Thoracic aorta (tissue), 2 donors: ENCODE measurements around the gene LTBP1. TPM values are rescaled to one million over a fixed set of nuclear protein-coding genes. Genes with fewer than 3 reads are reported as not detected.

ENCODE experiments used
- ATAC-seq: fragments of 150-250 bp; one replicate; pipeline ENCODE4 v1.8.0; 2017; ENCODE audit warnings: low read depth; ENCODE audit not compliant: insufficient number of reproducible peaks, low FRiP score
- DNase-seq: peaks from one replicate; pipeline ENCODE4 v3.0.0-alpha.2; 2020; ENCODE audit warnings: low spot score
- H3K27ac ChIP-seq, 2 donors: fragments of 200-600 bp; sonication (generic); 1 replicate in 1 of 2; 2 replicates in 1 of 2; pipeline ENCODE4 v1.5.1; 2016; ENCODE audit warnings: mild to moderate bottlenecking in 2 of 2, moderate library complexity in 2 of 2
- H3K27me3 ChIP-seq: fragments of 200-600 bp; sonication (generic); replicated peaks from 2 replicates; pipeline ENCODE4 v1.6.0; 2016; ENCODE audit warnings: mild to moderate bottlenecking; ENCODE audit not compliant: insufficient read depth
- H3K36me3 ChIP-seq: fragments of 200-600 bp; sonication (generic); one replicate; pipeline ENCODE4 v1.5.1; 2016
- H3K4me1 ChIP-seq, 2 donors: fragments of 200-600 bp; sonication (generic); 1 replicate in 1 of 2; 2 replicates in 1 of 2; pipeline versions ENCODE4 v1.5.1 to v1.6.0; 2016; ENCODE audit warnings: low read depth in 2 of 2, mild to moderate bottlenecking in 1 of 2; ENCODE audit not compliant: control insufficient read depth in 1 of 2
- H3K4me3 ChIP-seq: fragments of 200-600 bp; sonication (generic); 2 replicates; pipeline ENCODE4 v1.5.1; 2016; ENCODE audit warnings: mild to moderate bottlenecking
- H3K9me3 ChIP-seq: fragments of 200-600 bp; sonication (generic); 2 replicates; pipeline ENCODE4 v1.5.1; 2016
- total RNA-seq, 2 donors: library from RNA; depleted of rRNA; stranded (reverse); fragments of >200 nt; gene quantifications; one replicate each; pipeline versions ENCODE4 v1.1.0 to v1.2.3, GENCODE V29; 2016
- TF ChIP-seq, protein P1 (sequence below): fragments of 200-600 bp; sonication (generic); IDR thresholded peaks from one replicate; pipeline ENCODE4 v1.5.1; 2019; ENCODE audit warnings: antibody characterized with exemption

The LTBP1 gene
- total RNA-seq, 2 donors from 2014 or later, result 584 to 786 TPM

DNA sequence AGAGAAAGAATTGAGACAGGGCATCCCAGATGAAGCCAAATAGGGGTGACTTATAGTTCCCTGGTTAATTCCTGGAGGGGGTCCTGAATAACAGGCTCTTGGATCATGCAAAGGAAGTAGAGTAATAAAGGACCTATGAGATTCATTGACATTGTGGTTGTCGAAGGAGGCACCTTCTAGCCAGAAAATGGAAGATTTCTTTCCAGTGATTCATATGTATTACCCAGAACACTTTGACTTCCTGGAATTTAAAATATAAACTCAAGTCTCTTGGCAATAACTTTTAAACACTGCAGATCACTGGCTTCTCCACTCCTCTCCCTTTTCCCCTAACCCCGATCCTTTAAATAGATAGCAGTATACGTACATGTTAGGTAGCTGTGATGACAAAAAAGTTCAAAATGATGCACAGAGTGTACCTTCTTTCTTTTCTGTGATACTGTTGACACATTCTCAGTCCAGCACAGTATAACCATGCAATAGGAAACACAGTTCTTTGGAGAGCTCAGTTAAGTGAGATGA lies 211.8 kb downstream of the LTBP1 start:
- peaks cover 38 to 93% of the 10 kb centered on the region in 2 donors for H3K4me1 ChIP-seq
- TF ChIP-seq, protein P1, sequence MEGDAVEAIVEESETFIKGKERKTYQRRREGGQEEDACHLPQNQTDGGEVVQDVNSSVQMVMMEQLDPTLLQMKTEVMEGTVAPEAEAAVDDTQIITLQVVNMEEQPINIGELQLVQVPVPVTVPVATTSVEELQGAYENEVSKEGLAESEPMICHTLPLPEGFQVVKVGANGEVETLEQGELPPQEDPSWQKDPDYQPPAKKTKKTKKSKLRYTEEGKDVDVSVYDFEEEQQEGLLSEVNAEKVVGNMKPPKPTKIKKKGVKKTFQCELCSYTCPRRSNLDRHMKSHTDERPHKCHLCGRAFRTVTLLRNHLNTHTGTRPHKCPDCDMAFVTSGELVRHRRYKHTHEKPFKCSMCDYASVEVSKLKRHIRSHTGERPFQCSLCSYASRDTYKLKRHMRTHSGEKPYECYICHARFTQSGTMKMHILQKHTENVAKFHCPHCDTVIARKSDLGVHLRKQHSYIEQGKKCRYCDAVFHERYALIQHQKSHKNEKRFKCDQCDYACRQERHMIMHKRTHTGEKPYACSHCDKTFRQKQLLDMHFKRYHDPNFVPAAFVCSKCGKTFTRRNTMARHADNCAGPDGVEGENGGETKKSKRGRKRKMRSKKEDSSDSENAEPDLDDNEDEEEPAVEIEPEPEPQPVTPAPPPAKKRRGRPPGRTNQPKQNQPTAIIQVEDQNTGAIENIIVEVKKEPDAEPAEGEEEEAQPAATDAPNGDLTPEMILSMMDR, result no peak
- no peak for ATAC-seq
- peak overlapping the region; percentile 0 for H3K4me3 ChIP-seq
- no peaks in the 10 kb centered on the region for H3K27me3 ChIP-seq
- H3K9me3 ChIP-seq, result no peaks in the 10 kb centered on the region
- peak overlapping the region; percentile 69 to 82 for H3K27ac ChIP-seq
- H3K36me3 ChIP-seq, result no peaks in the 10 kb centered on the region
- DNase-seq, result no peak

GRCh38 chr2:33160191-33160590 lies 213.4 kb downstream of the LTBP1 start:
- ATAC-seq (no peak), DNase-seq (no peak)
- TF ChIP-seq, protein P1, result no peak
- H3K27me3 ChIP-seq, result no peaks in the 10 kb centered on the region
- no peaks in the 10 kb centered on the region for H3K9me3 ChIP-seq
- H3K4me1 ChIP-seq, result peaks cover 36 to 86% of the 10 kb centered on the region in 2 donors
- H3K4me3 ChIP-seq, result no peak overlapping the region
- no peaks in the 10 kb centered on the region for H3K36me3 ChIP-seq
- H3K27ac ChIP-seq, result peak overlapping the region; percentile 69 to 82

DNA sequence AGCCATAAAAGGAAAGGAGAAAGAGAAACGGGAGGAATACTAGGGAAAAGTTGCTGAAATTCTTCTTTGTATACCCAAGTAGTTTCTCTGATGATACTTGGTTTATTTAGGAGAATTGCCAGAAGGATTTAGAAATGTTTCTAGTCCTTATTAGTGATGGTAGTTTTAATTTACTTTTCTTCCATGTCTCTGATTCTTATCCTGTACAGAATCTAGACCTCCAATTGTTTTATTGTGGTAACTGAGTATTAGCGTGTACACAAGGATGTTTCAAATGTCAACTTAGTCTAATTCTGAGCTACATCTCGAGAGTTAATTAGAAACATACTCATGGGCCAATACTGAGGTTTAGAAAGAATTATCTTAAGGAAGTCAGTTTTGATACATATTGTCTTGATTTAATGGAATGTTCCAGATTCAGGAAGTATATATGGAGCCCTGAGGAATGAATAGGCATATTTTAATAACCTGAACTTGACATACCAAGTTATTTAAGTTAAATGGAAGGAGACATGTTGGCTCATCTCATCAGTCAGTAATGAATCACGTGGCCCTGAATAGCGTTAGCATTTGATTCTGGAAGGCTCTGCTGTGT lies 219.6 kb downstream of the LTBP1 start:
- peaks cover 30 to 63% of the 10 kb centered on the region in 2 donors for H3K4me1 ChIP-seq
- TF ChIP-seq, protein P1, result no peak
- no peak for ATAC-seq
- H3K27me3 ChIP-seq, result no peaks in the 10 kb centered on the region
- no peak for DNase-seq
- H3K9me3 ChIP-seq, result no peaks in the 10 kb centered on the region
- peak overlapping the region; percentile 0 to 48 for H3K27ac ChIP-seq
- peak overlapping the region; percentile 1 for H3K4me3 ChIP-seq
- no peaks in the 10 kb centered on the region for H3K36me3 ChIP-seq

DNA sequence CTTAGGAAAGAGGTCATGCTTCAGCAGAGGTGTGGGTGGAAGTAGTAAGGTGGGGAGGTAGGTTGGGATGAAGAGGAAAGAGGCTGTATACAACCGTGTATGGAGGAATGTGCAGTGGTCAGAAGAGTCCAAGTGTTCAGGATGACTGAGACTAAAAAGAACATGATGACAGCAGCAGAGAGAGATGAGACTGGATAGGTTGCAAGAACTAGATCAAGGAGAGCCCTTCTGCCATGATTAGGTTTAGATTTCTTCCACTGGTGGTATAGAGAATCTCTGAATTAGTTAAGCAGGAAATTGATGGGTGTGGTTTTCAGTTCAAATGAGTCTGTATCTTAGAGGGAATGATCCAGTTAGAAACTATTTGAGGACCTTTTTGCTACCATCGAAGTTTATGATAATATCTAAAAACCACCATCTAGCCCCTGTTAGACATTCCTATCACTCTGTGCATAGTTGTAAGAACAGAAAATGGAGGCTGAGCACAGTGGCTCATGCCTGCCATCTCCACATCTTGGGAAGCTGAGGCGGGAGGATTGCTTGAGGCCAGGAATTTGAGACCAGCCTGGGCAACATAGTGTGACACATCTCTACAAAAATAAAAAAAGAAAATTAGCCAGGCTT lies 221.0 kb downstream of the LTBP1 start:
- H3K27ac ChIP-seq, result peak overlapping the region; percentile 48 to 67
- no peak overlapping the region for H3K4me3 ChIP-seq
- TF ChIP-seq, protein P1, result no peak
- H3K9me3 ChIP-seq, result no peaks in the 10 kb centered on the region
- no peaks in the 10 kb centered on the region for H3K36me3 ChIP-seq
- ATAC-seq (no peak), DNase-seq (no peak)
- H3K4me1 ChIP-seq, result peaks cover 30 to 51% of the 10 kb centered on the region in 2 donors
- no peaks in the 10 kb centered on the region for H3K27me3 ChIP-seq

GRCh38 chr2:33168425-33168824 lies 221.7 kb downstream of the LTBP1 start:
- ATAC-seq, result no peak
- Histone ChIP-seq H3K4me1 (peaks cover 30 to 45% of the 10 kb centered on the region in 2 donors), H3K27ac (peak overlapping the region; percentile 67 to 74), H3K9me3 (no peaks in the 10 kb centered on the region), H3K4me3 (no peak overlapping the region), H3K27me3 (no peaks in the 10 kb centered on the region), H3K36me3 (no peaks in the 10 kb centered on the region)
- TF ChIP-seq, protein P1, result no peak
- no peak for DNase-seq
